Mammary epithelial cell (primary cell): ENCODE results near the gene PPP4R3B.

ENCODE experiments used
- CTCF ChIP-seq, 2 donors: IDR thresholded peaks in 1 of 2; conservative IDR thresholded peaks in 1 of 2; 2 replicates each; pipeline ENCODE4 v1.5.1; 2011 to 2012; ENCODE audit warnings: inconsistent platforms in 2 of 2, low read length in 2 of 2, mild to moderate bottlenecking in 2 of 2, control low read depth in 1 of 2, low read depth in 1 of 2; ENCODE audit not compliant: insufficient read depth in 1 of 2; ENCODE audit errors: extremely low read depth in 1 of 2
- EZH2 ChIP-seq: IDR thresholded peaks from 2 replicates; pipeline ENCODE4 v1.6.1; 2012; ENCODE audit warnings: low read length, inconsistent platforms, borderline replicate concordance

GRCh38 chr2:55595536-55595935 is 21.9 kb downstream of the PPP4R3B start:
- TF ChIP-seq CTCF (conservative IDR thresholded peaks at IDR 0.05 in 1 of 2, IDR thresholded peaks at IDR 0.05 in 1 of 2; ENCODE audit: extremely low read depth in 1 of 2, insufficient read depth in 1 of 2, low read depth in 1 of 2, low read length in 2 of 2) (no peak), EZH2 (no peak)
